Stimulated activated CD4-positive, alpha-beta T cell treated with anti-CD3 and anti-CD28 coated beads, Interleukin-1b, Interleukin-23, amount 100 ng/mL, for 4 hours (primary cell): ENCODE data around the gene BRD4.
"Not testable (repeated sequence)": the region's sequence is repeated elsewhere in the genome, so short reads cannot be mapped to it uniquely, and the experiment has no call there.

Experiments used
- DNase-seq, 2 donors: peaks; one replicate each; pipeline ENCODE4 v3.0.0-alpha.2; 2020; ENCODE audit warnings: low read depth in 2 of 2

The BRD4 gene

GRCh38 chr19:15332311-15332996 is at the start of gene BRD4:
BRD4 (minus strand) TSS chr19:15332539; CDS start chr19:15273099, 59,440 bp downstream.
- peak; percentile 66 to 81 for DNase-seq

- DNase-seq = no peak
Measured at GRCh38 chr19:15381864-15382263, 49.5 kb upstream of the BRD4 start.

- no peak for DNase-seq
Measured at GRCh38 chr19:15381429-15381828, 49.1 kb upstream of the BRD4 start.

- DNase-seq = peak in 1 of 2 donors; percentile 12
Measured at GRCh38 chr19:15379999-15380647, 47.8 kb upstream of the BRD4 start.

DNA sequence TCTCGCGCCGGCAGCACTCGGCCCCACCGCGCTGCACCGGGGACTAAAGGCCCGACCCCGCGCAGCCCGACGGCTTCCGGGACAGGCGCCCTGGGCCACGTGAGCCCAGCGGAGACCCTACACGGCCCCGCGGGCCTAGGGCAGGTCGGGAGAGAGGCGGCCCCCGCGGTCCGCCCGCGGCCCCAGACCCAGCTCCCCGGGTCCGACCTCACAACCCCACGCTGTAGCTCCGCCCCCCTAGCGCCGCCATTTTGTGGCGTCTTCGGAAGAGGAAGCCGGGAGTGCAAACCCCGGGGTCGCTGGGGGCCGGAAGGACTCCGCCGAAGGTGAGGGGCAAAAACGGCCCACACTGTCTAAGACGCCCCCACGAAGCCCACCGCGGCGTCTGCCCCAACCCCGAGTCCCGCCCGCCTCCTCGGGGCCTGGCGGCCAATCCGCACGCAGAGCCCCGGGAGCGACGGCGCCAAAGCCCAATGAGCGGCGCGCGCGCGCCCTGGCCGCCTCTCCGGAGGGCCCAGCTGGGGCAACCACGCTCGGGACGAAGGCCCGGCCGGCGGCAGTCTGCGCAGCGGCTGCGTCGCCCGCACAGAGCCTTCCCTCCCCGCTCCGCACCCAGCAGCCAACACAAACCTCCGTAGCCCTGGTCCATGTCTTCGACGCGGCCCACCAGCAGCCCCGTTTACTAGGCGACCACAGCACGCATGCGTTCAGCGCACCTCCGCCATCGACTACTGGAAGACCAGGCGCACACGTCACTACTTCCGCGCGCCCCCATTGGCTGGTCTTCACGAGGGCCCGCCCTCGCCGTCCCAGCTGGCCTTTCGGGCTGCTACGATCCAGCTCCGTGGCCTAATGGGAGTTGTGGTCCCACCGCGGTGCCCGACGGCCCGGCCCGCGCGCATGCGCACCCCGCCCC is 47.0 kb upstream of the BRD4 start, which contains the start of gene AKAP8:
Gene AKAP8 (minus strand): TSS at position 705 of the 916 bp plus-strand sequence. CDS start 56 bp downstream, at position 649.
- DNase-seq = peak; percentile 96 to 97

DNA sequence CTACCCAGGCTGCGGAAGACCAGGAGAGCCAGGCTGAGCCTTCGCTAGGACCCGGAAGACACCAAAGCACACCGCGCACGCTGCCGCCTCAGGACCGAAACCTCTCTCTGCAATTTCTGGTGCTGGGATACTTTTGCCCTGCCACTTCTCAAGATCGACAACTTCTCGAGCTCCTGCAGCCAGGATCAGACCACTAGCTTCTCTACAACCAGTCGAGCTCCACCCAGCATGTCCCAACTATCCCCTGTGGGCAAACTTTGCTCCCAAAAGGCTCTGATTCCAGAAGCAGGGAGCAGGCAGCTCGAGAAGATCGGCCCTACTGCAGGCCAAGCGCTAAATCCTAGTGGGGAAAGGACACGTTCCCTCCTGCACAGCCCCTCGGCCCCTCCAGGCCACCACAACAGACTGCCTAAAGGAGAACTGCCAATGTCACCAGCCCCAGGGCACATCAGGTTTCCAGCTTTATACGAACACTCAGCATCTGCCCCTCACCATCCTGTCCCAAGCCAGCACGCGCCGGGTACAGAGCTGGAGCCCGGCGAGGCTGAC is 46.3 kb upstream of the BRD4 start:
- DNase-seq = peak; percentile 25 to 34

- DNase-seq = no peak
Measured at GRCh38 chr19:15374796-15375440, 42.6 kb upstream of the BRD4 start.

- DNase-seq = no peak
Measured at GRCh38 chr19:15374105-15374651, 41.8 kb upstream of the BRD4 start.

- no peak for DNase-seq
Measured at GRCh38 chr19:15373644-15374043, 41.3 kb upstream of the BRD4 start.

DNA sequence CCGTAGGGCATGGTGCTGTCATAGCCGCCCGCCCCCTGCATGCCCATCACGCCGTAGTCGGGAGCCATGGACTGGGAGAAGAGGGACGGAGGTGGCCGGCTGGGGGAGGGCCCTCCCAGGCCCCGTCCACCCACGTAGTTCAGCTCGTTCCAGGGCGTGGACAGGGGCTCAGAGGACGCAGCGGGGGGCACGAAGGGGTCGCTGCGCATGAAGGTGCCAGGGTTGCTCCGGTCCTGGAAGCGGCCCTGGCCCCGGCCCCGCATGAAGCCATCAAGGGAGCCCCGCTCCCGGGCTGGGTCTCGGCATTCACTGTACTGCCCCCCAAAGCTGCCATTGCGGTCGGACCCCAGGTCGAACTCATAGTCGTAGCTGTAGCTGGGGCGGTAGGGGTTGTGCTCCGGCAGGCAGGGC is 40.6 kb upstream of the BRD4 start:
- no peak for DNase-seq

DNA sequence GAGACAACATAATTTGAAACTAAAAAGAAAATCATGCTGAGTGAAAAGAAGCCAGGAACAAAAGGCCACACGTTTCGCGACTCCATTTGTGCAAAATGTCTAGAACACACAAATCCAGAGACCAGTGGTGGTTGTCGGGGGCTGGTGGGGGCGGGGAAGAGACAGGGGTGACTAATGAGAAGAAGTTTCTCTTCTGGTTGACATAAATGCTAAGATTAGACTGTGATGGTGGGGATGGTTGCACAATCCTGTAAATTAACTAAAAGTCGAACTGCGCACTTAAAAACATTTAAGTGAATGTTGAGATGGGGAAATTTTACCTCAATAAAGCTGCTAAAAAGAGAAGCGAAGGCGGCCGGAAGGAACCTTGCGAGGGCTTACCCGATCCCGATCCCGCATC is 40.1 kb upstream of the BRD4 start:
- DNase-seq = no peak

- DNase-seq = no peak
Measured at GRCh38 chr19:15371786-15372380, 39.5 kb upstream of the BRD4 start.

- no peak for DNase-seq
Measured at GRCh38 chr19:15371119-15371518, 38.8 kb upstream of the BRD4 start.

GRCh38 chr19:15369594-15369891 is 37.2 kb upstream of the BRD4 start:
- no peak for DNase-seq

DNA sequence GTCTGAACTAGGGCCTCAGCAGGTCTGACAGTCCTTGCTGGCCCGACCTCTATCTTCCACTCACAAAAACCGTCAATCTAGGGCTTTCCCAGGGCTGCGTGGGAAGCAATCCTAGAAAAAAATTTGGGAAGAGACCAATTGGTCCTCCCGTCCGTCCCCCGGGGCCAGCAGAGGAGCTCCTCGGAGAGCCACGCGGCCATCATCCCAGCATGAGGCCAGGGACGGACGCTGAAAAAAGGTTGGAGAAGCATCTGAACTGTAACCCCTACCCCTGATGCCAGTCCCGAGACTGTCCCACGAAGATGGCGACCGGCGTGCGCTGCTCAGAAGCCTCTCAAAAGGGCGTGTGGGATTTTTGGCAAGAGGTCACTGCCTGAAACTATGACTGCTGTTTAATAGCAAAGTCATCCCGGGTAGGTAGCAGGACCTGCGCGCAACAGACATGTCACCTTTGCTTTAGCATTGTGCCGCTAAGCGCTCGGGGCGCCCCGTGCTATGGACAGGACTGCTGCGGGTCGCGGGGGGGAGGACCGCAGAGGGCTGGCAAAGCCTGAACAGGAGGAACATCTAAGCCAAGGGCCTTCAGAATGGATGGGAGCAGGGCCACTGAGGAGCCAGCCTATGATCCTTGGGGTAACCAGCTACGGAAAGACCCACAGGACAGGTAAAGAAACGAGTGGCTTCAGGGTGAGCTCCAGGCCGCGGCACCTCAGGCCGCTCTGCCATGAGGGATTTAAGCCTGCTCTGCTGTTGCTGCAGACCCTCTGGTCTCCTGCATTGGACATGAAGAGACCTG is 36.7 kb upstream of the BRD4 start:
- DNase-seq = no peak

DNA sequence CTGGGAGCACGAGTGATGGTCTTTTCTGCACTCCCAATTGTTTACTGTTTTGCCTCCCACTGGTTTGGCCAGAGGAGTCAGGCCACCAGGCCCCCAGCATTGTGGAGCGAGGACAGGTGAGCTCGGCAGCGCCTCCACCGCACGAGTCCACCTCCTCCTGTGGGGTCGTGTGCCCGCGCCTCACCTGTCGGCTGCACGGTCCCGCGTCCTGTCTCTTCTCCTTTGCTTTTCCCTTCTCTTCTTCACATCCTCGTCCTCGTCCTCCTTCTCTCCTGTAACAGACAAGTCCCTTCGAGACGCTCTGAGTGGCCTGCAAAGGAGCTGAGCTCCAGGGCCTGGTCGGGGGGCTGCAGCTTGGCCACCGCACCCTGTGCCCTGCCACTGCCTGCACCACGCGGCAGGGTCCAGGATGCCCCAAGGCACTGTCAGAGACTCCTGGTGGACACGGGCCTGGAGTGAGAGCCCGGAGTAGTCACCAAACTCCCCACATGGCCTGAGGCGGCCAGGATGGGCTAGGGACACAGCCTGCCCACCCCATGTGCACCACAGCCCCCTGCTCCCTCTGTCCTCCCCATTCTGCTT is 35.8 kb upstream of the BRD4 start:
- DNase-seq = no peak

DNA sequence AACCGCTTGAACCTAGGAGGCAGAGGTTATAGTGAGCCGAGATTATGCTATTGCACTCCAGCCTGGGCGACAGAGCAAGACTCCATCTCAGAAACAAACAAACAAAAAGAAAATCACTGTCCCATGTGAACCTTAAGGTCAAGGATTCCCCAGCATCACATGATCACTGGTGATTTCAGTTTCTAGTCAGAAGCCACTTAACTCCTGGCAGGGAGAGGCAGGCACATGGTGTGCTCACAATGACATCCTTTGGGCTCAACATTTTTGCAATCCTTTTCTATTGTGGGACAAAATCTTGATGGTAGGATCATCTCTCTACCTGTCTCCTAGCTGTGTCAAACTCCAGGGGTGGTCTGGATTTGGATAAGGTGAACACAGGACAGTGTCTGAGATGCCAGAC is 35.1 kb upstream of the BRD4 start:
- DNase-seq = no peak

DNA sequence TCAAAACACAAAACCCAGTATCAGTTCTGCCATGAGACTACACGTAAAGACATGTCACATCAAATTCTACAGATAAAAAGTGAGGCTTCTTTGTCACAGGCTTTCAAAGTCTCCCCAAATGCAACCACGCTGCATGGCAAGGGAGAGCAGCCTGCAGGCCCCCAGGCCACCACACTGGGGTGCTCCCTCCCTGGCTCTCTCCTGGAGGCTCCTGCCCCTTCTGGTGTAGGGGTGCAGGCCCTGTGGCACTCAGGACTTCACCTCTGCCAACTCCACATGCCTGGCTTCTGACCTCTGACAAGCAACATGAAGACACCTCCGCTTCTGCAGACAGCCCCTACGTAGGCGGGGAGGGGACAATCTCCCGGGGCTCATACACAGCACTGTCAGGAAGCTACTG is 32.9 kb upstream of the BRD4 start:
- DNase-seq = no peak

GRCh38 chr19:15363791-15364190 is 31.5 kb upstream of the BRD4 start:
- not testable (repeated sequence) for DNase-seq

- not testable (repeated sequence) for DNase-seq
Measured at GRCh38 chr19:15363048-15363447, 30.7 kb upstream of the BRD4 start.
